Measurements from ENCODE around the gene SLC27A4.

DNA sequence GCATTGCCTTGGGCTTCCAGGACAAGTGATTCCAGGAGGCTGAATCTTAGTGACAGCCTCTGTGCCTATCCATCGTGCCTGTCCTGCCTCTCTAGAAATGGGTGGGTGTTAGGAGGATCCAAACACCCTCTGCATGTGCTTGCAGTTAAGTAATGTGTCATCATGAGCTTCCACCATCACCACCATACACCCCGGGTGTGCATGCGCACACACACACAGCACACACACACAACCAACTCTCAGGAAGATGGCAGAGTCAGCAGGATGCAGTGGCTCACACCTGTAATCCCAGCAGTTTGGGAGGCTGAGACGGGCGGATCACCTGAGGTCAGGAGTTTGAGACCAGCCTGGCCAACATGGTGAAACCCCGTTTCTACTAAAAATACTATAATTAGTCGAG, 57.5 kb downstream of the SLC27A4 start:
- TF ChIP-seq, protein P1, sequence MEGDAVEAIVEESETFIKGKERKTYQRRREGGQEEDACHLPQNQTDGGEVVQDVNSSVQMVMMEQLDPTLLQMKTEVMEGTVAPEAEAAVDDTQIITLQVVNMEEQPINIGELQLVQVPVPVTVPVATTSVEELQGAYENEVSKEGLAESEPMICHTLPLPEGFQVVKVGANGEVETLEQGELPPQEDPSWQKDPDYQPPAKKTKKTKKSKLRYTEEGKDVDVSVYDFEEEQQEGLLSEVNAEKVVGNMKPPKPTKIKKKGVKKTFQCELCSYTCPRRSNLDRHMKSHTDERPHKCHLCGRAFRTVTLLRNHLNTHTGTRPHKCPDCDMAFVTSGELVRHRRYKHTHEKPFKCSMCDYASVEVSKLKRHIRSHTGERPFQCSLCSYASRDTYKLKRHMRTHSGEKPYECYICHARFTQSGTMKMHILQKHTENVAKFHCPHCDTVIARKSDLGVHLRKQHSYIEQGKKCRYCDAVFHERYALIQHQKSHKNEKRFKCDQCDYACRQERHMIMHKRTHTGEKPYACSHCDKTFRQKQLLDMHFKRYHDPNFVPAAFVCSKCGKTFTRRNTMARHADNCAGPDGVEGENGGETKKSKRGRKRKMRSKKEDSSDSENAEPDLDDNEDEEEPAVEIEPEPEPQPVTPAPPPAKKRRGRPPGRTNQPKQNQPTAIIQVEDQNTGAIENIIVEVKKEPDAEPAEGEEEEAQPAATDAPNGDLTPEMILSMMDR (IDR thresholded peaks at IDR 0.05) = no peak
- TF ChIP-seq POLR2AphosphoS5 (IDR thresholded peaks at IDR 0.05) (no peak), POLR2A (IDR thresholded peaks at IDR 0.05) (no peak)
